Tongue (tissue), 2 donors: ENCODE measurements around the gene SCUBE3. TPM values are rescaled to one million over a fixed set of nuclear protein-coding genes. Genes with fewer than 3 reads are reported as not detected.
A peak's percentile ranks its signal among the peaks of the same experiment; 100 is the strongest.

Source experiments
- DNase-seq: peaks from one replicate; pipeline ENCODE4 v3.0.0-alpha.2; 2015
- total RNA-seq: library from RNA; depleted of rRNA; stranded (reverse); fragments of >200 nt; gene quantifications from one replicate; pipeline ENCODE4 v1.2.3, GENCODE V29; 2014

Gene SCUBE3
- total RNA-seq, 1 donor from 2014 or later: 1.3 TPM

DNA sequence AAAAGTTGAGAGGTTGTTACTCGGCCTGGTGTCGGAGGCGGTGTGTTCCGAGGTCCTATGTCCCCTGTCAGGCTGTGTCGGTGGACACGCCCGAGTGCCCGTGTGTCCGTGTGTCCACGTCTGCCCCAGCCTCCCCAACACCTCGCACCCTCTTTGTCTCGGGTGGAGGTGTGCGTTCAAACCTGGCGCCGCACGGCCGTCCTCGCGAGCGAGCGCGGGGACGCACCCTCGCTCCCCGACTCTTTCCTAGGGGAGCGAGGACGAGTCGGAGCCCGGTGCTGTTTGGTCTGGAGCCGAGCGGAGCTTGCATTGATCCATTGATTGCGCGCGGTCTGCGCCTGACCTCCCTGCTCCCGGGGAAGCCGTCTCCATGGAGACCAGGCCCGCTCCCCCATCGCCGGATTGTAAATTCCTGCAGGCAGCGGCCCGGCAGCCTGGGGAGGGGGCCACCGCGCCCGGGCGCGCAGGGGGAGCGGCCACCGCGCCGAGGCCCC, 411 bp upstream of the SCUBE3 start:
- peak; percentile 26 for DNase-seq

DNA sequence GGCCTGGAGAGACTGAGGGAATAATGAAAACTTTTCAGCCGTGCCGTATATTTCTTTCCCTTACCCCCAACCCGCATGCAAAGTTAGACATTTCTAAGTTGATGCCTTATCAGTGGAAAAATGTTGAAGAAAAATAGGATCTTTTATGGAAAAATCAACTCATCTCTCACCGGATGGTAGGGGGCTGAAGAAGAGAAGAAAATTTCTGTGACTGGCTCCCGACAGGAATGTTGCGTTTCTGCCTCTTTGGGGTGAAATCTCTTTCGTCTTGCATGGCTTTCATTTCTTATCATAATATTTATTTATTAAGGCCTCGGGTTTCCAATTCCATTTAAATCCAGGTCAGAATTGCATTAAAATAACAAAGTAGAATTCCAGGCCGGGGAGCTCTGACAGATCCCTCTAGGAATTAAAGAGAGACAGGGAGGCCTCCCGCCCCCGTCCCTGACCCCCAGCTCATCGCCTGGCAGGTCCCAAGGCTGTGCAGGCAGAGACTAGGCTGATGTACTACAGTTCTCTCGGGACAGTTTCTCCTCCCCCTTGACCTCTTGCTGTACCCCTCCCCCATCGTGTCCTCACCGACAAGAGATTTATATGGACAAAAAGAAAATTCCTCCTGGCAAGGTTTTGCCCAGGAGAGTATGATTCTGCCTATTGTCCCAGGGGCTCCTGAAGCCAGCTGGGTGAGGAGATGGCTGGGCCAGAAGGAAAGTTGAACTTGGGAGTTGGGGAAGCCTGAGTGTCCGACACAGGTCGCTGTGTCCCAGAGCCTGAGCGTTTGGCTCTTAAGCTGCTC, 1.3 kb downstream of the SCUBE3 start:
- no peak for DNase-seq

DNA sequence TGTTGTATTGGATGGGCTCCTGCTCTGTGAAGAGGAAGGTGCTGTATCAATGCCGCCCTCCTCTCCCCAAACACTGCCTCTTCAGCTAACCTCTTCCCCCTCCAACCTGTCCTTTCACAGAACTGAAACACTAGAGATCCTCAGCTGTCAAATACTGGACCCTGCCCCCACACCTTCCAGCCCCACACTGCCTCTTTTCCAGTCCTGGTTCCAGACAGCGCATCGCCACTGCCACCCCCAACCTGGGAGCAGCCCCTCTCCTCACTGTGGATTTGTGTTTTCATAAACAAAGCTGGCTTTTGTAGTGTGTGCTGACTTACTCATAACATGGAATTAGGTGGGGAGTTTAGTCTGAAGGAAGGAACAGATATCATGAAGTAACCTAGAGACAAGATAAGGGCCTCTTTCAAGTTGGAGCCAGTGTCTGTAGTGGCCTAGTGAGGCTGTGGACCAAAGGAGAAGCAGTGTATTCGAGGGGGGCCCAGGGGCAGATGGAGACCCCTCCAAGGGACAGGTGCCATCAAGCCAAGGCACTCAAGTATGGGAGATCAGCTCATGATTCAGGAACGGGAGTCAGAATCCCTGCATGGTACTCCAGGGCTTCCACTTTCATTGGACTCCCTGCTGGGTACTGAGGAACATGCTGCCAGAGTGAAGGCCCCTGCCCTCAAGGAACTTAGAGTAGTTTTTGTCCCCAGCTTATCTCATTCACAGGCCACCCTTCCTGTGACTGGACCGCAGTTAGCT, 2.1 kb downstream of the SCUBE3 start:
- DNase-seq: no peak

DNA sequence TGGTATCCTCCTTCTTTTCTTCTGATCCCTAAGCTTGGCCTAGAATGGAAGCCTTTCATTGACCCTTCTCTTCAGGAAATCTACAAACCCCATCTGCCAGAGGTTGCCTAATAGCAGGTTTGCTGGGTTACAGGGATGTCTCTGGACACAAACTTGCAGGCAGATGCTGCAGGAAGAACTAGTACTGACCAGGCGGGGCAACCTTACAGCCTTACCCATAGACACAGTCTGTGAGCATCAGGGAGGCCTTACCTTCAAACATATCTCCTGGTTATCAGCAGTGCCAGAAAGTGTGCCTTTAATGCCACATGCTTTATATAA, 2.6 kb downstream of the SCUBE3 start:
- no peak for DNase-seq

DNA sequence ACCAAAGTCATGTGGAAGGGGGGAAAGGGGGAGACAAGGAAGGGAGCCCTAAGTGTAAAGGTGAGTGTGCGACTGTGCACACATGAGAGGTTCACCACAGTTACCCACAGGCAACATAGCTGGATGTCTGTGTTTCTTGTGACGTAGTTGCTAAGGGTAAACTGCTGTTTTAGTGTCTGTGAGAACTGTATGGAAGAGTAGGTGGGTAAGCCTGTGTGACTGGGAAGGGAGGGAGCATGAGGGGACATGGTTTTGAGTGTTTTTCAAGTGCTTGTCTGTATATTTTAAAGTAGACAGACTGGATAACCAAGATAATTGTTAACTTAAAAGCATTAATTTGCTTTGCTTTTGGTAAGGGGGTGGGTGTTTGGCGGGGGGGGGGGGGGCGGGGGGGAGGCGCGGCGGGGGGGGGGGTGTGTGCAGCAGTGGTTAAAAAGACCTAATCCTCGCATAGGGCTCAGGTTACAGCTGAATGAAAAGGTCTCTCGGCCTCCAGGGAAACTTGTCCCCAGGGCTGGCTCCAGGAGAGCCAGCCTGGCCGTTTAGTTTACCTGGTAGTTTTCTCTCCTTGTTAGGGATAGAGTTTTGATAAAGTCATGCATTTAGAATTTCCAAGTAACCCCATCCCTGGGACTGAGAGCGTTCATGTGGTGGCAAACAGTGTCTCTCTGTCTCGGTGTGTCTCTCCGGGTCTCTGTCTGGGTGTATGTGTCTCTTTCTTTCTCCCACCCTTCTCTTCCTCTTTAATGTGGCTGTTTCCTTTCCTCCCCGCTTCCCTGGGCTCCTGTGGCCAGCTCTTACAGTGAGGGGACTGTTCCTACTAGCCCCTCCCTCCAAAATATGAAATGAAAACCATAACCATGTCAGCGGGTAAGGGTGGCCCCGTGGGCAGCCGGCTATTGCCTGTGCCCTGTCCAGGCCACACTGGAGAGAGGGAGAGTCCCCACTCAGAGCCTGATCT, 3.4 kb downstream of the SCUBE3 start:
- DNase-seq: no peak

DNA sequence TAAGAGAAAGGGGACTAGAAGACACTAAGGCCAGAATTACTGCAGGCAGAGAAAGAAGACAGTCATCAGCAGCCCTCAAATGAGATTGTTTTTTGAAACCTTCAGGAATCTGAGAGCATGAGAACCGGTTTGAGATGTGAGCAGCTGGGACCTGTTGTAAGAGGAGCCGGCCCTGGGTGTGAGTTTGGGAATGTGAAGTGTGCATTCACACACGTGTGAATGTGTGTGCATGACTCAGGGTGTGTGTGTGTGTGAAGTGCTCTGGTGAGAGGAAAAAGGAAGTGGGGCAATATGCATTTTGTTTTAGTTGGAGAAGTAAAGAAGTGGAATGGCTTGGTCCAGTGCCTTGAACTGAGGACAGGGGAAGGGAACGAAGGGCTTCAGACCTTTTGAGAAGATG, 4.3 kb downstream of the SCUBE3 start:
- DNase-seq: no peak

DNA sequence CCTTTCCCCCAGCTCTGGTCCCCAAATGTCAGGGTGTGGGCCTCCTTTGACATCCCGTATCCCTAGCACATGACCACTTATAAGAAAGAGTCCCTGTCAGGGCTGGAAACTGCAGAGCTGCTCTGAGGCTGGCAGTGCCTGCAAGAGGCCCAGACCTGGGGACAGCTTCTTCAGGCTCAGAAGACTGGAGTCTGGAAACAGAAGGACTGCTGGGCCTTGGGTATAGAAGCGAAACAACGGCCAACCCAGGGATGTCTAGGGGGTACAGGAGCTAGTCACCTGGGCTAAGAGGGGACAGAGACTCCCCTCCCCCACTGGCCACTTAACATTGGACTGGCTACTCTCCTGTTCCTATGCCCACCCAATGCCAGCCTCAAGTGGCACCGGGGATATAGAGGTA, 4.7 kb downstream of the SCUBE3 start:
- DNase-seq: no peak

DNA sequence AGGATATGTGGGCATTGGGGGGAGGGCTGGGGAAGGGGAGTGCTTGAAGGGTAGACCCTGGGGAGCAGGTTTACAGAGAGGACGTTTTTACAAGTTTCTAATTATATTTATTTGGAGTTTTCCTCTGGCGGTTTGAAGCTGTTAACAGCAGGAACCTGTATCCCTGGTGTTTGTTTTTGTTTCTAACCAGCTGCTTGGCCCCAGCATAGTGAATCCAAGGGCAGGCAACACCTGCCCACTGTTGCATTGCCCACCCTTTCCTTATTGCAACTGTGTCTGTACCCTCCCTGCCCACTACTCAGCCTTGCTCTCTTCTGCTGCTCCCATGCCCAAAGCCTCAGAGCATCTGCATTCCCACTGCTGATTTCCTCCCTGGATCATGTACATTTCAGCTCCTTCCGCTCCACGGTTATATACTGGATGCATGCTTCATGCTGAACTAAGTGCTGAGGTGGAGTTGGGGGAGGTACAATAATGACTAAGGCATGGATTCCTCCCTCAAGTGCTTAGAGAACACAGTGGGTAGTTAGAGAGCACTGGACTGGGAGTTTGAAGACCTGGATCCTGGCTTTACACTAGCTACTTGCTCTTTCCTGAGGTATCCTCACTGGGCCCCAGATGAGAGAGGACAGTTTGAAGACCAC, 6.0 kb downstream of the SCUBE3 start:
- no peak for DNase-seq

DNA sequence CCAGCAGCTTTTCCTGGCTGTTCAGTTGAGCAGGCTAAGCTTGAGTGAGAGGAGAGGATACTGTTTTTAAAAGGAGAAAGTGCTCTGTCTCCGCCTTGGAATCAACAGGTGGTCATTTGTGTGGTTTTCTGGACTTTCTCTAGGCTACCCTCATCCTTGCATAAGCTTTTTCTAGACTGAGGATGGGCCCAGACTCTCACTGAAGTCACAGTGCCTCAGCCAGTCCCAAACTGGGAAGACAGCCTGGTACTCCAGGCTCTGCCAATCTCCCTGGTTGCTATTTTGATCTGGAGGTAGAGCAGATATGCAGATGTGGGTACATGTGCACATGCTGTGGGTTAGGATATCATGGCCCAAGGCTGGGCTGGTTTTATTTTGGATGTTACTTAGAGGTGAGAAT, 7.0 kb downstream of the SCUBE3 start:
- DNase-seq: no peak

DNA sequence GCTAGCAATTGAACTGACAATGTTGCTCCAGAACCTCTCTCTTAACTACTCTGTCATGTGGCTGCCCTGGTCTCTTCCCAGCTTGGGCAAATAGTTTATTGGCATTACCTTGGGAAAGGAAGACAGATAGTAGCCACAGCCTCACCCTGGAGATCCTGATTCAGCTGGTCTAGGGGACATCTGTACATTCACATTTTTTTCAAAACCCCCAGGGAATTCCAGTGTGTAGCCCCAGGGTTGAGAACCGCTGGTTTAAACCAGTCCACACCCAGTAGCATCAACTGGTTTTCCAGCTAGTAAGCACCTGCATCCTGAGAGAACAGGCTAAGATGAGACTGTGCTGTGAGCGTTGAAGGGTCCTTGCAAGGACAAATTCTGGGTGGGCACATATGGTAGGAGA, 9.6 kb downstream of the SCUBE3 start:
- DNase-seq: no peak

DNA sequence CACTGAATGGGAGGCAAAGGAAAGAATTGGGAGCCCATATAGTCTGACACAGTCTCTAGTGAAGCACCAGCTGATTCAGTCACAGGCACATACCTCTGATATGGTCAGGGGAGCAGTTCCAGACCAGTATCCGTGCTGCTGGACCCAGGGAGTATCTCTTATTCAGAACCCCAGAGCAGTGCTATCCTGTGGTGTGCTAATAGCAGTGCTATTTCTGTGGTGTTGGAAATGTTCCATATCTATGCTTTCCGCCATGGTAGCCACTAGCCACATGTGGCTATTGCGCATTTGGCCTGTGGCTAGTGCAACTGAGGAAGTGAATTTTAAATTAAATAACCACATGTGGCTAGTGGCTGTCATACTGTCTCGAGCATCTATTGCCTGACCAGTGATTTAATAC, 11.0 kb downstream of the SCUBE3 start:
- DNase-seq: no peak

DNA sequence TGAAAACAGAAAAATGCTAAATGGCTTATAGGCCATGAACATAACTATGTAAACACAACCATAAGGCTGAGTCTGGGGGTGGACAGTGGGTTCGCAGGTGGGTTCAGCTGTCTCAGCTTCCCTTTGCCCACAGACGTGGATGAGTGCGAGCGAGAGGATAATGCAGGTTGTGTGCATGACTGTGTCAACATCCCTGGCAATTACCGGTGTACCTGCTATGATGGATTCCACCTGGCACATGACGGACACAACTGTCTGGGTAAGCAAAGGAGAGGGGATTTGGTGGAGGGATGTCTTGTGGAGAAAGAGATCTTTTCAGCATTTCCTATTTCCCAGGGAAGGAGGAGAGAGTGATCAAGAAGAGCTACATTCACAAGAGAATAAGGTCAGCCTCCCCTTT, 14.7 kb downstream of the SCUBE3 start:
- DNase-seq: no peak

DNA sequence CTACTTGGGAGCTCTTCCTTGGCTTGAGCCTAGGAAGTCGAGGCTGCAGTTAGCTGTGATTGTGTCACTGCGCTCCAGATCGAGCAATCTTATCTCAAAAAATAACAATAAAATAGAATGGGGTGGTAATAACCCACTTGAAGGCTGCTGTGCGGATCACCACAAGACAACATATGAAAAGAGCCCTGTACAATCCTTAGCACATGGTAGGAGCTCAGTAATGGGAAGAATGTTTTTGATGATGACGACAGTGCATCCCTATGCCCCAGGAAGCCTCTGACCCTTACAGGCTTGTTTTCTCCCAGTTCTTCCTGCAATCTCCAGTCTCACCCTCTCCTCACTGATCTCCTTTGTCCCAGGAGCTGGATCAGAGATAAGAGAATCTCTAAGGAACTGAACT, 15.5 kb downstream of the SCUBE3 start:
- DNase-seq: no peak

DNA sequence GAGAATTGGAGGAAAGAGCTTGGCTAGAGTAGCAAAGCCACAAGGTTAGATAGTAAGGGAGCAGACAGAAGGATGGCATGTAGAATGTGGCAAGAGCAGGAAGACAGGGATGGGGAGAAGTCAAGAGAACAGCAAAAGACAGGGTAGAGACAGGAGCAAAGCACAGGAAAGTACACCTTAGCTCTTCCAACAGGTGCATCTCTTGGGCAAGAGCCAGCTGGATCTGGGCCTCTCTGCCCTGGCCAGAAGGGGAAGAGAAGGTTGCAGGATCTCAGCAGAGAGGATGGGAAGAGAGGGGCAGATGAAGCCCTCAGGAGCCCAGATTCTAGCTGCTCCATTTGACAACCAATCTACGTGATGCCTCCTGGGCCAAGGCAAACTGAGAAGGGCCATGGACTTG, 16.7 kb downstream of the SCUBE3 start:
- no peak for DNase-seq

DNA sequence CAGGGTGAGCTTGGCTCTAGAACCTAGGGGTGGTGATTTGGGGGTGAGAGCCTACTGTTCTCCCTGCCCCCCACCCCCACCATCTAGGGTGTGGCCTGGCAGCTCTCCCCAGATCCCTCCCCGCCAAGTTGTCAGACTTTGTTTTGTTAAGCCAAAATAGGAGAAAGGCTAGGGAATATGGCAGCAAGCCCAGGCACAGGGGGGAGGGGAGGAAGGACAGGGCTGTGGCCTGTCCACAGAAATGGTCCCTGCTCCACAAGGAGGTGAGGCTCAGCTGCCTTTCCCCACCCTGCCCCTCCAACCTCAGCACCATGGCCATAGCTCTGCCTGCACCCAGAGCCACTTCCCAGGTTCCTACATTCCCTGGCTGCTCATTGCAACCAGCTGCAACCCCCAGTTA, 17.2 kb downstream of the SCUBE3 start:
- DNase-seq: no peak

DNA sequence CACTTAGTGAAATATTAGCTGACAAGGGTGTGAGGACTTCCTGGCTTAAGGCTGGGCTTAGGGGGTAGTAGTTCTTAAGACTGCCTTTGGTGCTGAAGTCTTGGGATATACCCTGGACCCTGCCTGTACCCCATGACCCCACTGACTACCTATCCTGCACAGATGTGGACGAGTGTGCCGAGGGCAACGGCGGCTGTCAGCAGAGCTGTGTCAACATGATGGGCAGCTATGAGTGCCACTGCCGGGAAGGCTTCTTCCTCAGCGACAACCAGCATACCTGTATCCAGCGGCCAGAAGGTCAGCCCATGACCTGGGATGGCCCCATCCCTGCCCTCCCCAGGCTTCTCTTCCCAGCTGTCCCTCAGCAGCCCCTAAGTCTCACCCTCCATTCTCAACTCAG, 17.8 kb downstream of the SCUBE3 start:
- no peak for DNase-seq

DNA sequence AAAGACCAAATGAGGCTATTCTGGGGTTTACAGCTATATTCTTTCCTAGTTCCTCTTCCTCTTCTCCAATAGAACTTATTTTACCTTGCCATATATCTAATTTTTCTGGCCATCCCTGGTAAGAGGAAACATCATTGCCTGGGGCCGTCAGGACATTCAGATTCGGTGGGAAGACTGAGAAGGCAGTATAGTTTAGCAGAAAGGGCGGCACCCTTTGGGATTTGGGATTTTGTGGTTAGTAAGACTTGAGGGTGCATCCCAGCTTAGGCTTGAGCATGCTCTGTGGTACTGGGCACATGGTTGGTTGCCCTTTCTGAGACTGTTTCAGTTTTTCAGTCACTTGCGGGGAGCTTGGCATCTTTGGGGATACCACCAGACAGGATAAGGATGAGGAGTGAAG, 21.1 kb downstream of the SCUBE3 start:
- DNase-seq: no peak

DNA sequence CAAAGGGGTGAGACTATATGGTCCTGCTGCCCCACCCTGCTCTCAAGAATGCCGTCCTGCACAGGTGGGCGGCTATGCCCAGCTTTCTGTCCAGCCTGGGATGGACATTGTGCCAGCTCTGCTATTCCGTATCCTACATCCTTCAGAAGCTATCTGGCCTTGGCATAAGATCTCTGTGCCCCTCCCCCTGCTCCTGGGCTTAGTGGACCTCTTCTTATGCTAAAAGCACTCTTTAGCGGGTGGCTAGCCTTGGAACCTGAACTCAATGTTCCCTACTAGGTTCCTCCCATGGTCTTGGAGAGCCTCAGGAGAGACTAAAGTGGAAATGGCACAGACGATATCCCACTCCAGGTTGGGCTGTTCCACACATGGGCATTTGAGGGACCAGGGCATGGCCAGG, 22.5 kb downstream of the SCUBE3 start:
- no peak for DNase-seq

DNA sequence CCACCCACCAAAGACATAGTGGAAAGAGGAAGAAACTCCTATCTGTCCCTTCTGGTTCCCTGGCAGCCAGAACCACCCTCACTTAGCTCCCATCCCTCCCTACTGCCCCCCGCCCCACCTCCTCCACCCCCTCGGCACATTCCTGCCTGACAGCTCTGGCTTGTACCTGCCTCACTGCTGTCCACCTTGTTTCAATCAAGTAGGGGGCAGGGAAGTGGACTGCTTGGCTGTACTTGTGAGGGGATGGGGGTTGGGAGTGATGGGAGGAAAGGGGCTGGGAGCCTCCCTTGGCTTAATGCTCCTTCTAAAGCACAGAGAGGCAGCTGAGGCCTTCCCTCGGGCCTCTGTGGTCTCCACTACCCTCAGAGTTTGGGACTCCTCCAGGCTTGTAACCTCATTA, 23.7 kb downstream of the SCUBE3 start:
- DNase-seq: no peak

DNA sequence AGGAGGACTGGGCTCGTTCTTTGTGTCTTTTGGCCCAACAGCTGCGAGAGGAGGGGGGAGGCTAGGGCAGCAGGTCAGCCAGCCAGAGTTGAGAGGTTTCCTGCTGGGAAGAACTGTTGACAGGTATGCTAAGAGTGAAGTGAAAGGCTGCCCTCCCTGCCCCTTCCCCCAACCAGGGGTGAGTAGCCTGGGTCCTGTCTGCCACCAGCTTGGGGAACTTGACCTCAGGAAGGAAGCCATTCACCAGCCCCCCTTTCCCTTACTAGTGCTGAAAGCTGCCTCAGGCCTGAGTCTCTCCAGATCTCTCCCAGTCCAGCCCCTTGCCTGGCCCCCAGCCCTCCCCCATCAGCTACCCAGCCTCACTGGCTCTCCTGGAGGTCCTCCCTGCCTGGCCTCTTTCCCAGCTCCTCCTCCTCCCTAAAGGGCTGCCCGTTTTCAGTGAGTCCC, 25.1 kb downstream of the SCUBE3 start:
- DNase-seq: peak; percentile 56

DNA sequence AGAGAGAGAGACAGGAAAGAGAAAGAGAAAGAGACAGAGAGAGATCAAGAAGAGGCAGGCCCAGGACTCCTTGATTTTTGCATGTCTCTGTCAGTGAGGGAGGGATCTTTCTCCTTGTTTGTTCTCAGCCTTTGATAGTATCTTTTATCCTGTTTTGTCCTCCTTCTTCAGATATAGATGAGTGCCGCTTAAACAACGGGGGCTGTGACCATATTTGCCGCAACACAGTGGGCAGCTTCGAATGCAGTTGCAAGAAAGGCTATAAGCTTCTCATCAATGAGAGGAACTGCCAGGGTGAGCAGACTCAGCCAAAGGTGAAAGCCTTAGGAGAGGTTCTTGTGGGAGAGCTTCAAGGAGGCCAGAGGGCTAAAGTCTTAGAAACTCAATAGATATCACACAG, 25.8 kb downstream of the SCUBE3 start:
- no peak for DNase-seq
